ENCODE data around the gene CIAPIN1. TPM values are rescaled to one million over a fixed set of nuclear protein-coding genes. Genes with fewer than 3 reads are reported as not detected.

CIAPIN1 gene
- polyA plus RNA-seq, 1 of the 3 experiments (the other 2 are of a cell fraction) = 43.6 TPM

DNA sequence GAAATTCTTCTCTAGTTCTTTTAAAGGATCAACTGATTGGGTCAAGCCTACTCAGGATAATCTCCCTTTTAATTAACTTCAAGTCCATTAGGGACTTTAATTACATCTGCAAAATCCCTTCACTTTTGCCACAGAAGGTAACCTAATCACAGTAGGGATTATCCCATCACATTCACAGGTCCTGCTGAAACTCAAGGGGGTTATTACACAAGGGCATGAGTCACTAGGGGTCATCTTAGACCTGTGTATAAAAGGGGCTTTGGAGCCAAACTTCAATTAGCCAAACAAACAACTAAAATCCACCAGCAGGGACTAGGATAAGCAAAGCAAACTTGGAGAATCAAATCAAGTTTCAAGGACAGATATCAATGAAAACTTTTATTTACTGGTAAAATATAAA is 19.4 kb downstream of the CIAPIN1 start:
- POLR2A ChIA-PET = no interaction called here

More for the DNA sequence above, 19.4 kb downstream of the CIAPIN1 start:
- TF ChIP-seq EZH2phosphoT487 (IDR thresholded peaks at IDR 0.05; ENCODE audit: borderline replicate concordance, low read depth) (no peak), YY1 (IDR thresholded peaks at IDR 0.05; ENCODE audit: low read depth) (no peak), CHD2 (IDR thresholded peaks at IDR 0.05; ENCODE audit: low read length, partially characterized antibody) (no peak), FOXJ3 (CRISPR knock-in tag; IDR thresholded peaks at IDR 0.05) (no peak), FOXM1 (IDR thresholded peaks at IDR 0.05; ENCODE audit: low read depth) (no peak), JUND (IDR thresholded peaks at IDR 0.05) (no peak), SMC3 (IDR thresholded peaks at IDR 0.05; ENCODE audit: low read depth, low read length) (no peak), GATA2 (CRISPR knock-in tag; IDR thresholded peaks at IDR 0.05) (no peak), POLR2AphosphoS5 (IDR thresholded peaks at IDR 0.05; ENCODE audit: low read depth, low read length) (no peak), RFX5 (IDR thresholded peaks at IDR 0.05; ENCODE audit: low read length) (no peak), MXI1 (IDR thresholded peaks at IDR 0.05; ENCODE audit: low read depth, low read length) (no peak), SIN3A (IDR thresholded peaks at IDR 0.05; ENCODE audit: borderline replicate concordance, low read depth, low read length) (no peak), NRF1 (IDR thresholded peaks at IDR 0.05; ENCODE audit: low read depth, low read length) (no peak), TAF1 (IDR thresholded peaks at IDR 0.05; ENCODE audit: borderline replicate concordance, low read depth, low read length) (no peak), RAD21 (IDR thresholded peaks at IDR 0.05; ENCODE audit: low read length) (no peak)
- TF ChIP-seq, protein P1, sequence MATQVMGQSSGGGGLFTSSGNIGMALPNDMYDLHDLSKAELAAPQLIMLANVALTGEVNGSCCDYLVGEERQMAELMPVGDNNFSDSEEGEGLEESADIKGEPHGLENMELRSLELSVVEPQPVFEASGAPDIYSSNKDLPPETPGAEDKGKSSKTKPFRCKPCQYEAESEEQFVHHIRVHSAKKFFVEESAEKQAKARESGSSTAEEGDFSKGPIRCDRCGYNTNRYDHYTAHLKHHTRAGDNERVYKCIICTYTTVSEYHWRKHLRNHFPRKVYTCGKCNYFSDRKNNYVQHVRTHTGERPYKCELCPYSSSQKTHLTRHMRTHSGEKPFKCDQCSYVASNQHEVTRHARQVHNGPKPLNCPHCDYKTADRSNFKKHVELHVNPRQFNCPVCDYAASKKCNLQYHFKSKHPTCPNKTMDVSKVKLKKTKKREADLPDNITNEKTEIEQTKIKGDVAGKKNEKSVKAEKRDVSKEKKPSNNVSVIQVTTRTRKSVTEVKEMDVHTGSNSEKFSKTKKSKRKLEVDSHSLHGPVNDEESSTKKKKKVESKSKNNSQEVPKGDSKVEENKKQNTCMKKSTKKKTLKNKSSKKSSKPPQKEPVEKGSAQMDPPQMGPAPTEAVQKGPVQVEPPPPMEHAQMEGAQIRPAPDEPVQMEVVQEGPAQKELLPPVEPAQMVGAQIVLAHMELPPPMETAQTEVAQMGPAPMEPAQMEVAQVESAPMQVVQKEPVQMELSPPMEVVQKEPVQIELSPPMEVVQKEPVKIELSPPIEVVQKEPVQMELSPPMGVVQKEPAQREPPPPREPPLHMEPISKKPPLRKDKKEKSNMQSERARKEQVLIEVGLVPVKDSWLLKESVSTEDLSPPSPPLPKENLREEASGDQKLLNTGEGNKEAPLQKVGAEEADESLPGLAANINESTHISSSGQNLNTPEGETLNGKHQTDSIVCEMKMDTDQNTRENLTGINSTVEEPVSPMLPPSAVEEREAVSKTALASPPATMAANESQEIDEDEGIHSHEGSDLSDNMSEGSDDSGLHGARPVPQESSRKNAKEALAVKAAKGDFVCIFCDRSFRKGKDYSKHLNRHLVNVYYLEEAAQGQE (IDR thresholded peaks at IDR 0.05; ENCODE audit: low read depth, low read length) = no peak
- TF ChIP-seq, protein P2, sequence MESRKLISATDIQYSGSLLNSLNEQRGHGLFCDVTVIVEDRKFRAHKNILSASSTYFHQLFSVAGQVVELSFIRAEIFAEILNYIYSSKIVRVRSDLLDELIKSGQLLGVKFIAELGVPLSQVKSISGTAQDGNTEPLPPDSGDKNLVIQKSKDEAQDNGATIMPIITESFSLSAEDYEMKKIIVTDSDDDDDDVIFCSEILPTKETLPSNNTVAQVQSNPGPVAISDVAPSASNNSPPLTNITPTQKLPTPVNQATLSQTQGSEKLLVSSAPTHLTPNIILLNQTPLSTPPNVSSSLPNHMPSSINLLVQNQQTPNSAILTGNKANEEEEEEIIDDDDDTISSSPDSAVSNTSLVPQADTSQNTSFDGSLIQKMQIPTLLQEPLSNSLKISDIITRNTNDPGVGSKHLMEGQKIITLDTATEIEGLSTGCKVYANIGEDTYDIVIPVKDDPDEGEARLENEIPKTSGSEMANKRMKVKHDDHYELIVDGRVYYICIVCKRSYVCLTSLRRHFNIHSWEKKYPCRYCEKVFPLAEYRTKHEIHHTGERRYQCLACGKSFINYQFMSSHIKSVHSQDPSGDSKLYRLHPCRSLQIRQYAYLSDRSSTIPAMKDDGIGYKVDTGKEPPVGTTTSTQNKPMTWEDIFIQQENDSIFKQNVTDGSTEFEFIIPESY (IDR thresholded peaks at IDR 0.05; ENCODE audit: borderline replicate concordance, low read depth) = no peak
- TF ChIP-seq, protein P3, sequence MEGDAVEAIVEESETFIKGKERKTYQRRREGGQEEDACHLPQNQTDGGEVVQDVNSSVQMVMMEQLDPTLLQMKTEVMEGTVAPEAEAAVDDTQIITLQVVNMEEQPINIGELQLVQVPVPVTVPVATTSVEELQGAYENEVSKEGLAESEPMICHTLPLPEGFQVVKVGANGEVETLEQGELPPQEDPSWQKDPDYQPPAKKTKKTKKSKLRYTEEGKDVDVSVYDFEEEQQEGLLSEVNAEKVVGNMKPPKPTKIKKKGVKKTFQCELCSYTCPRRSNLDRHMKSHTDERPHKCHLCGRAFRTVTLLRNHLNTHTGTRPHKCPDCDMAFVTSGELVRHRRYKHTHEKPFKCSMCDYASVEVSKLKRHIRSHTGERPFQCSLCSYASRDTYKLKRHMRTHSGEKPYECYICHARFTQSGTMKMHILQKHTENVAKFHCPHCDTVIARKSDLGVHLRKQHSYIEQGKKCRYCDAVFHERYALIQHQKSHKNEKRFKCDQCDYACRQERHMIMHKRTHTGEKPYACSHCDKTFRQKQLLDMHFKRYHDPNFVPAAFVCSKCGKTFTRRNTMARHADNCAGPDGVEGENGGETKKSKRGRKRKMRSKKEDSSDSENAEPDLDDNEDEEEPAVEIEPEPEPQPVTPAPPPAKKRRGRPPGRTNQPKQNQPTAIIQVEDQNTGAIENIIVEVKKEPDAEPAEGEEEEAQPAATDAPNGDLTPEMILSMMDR (IDR thresholded peaks at IDR 0.05) = no peak
- TF ChIP-seq, protein P4, sequence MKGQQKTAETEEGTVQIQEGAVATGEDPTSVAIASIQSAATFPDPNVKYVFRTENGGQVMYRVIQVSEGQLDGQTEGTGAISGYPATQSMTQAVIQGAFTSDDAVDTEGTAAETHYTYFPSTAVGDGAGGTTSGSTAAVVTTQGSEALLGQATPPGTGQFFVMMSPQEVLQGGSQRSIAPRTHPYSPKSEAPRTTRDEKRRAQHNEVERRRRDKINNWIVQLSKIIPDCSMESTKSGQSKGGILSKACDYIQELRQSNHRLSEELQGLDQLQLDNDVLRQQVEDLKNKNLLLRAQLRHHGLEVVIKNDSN (IDR thresholded peaks at IDR 0.05; ENCODE audit: borderline replicate concordance, low read depth) = no peak
- Histone ChIP-seq H3K79me2 (ENCODE audit: insufficient read depth) (no peaks in the 10 kb centered on the region), H4K20me1 (ENCODE audit: insufficient read depth) (no peaks in the 10 kb centered on the region), H3K4me3 (ENCODE audit: low read depth in 2 of 2, low read length in 1 of 2) (no peak overlapping the region), H3K27ac (ENCODE audit: low read depth in 2 of 2, low read length in 1 of 2) (no peak overlapping the region), H2AFZ (ENCODE audit: low read depth) (no peak overlapping the region), H3K4me2 (no peak overlapping the region), H3K36me3 (replicated peaks in 1 of 2; ENCODE audit: control insufficient read depth in 1 of 2, insufficient read depth in 2 of 2, low read length in 1 of 2) (peaks cover 34 to 43% of the 10 kb centered on the region in 2 experiments), H3K9ac (no peak overlapping the region), H3F3A (replicated peaks; ENCODE audit: insufficient read depth) (no peaks in the 10 kb centered on the region), H3K4me1 (ENCODE audit: control insufficient read depth in 1 of 2, insufficient read depth in 2 of 2, low read depth in 1 of 2, low read length in 1 of 2) (no peaks in the 10 kb centered on the region), H3K27me3 (ENCODE audit: insufficient read depth) (no peaks in the 10 kb centered on the region), H3K9me3 (no peaks in the 10 kb centered on the region), H3K9me2 (no peaks in the 10 kb centered on the region)
- CTCF ChIA-PET = no interaction called here
- DNase-seq = no peak
